ENCODE measurements around the gene CD53. TPM values are rescaled to one million over a fixed set of nuclear protein-coding genes. Genes with fewer than 3 reads are reported as not detected.

The CD53 gene
- polyA plus RNA-seq, 1 donor from 2014 or later = not detected

- no peak overlapping the region for H3K27ac ChIP-seq (ENCODE audit: low read length)
- H2AFZ ChIP-seq (ENCODE audit: low read depth, low read length) = no peak overlapping the region
- H3K36me3 ChIP-seq (ENCODE audit: insufficient read depth, low read length) = peaks cover 6% of the 10 kb centered on the region
- no peaks in the 10 kb centered on the region for H3K9me3 ChIP-seq (ENCODE audit: low read length)
- H3K79me2 ChIP-seq (replicated peaks; ENCODE audit: insufficient read depth, low read length) = no peaks in the 10 kb centered on the region
- no peaks in the 10 kb centered on the region for H3K9me2 ChIP-seq (ENCODE audit: insufficient read depth, low read length)
- H3F3A ChIP-seq (ENCODE audit: insufficient read depth, low read length, poor library complexity, severe bottlenecking) = no peaks in the 10 kb centered on the region
- TF ChIP-seq CTCF (IDR thresholded peaks at IDR 0.05; ENCODE audit: poor library complexity, severe bottlenecking) (no peak), MXI1 (conservative IDR thresholded peaks at IDR 0.05; ENCODE audit: poor library complexity, severe bottlenecking) (no peak), EZH2 (IDR thresholded peaks at IDR 0.05; ENCODE audit: borderline replicate concordance, insufficient read depth, low read length, poor library complexity, severe bottlenecking) (no peak), TAF1 (IDR thresholded peaks at IDR 0.05; ENCODE audit: low read depth) (no peak), EP300 (conservative IDR thresholded peaks at IDR 0.05; ENCODE audit: poor library complexity, severe bottlenecking) (no peak), RAD21 (conservative IDR thresholded peaks at IDR 0.05) (no peak), REST (IDR thresholded peaks at IDR 0.05; ENCODE audit: borderline replicate concordance) (no peak), POLR2AphosphoS5 (IDR thresholded peaks at IDR 0.05) (no peak), SMC3 (conservative IDR thresholded peaks at IDR 0.05; ENCODE audit: poor library complexity) (no peak)
- no peak overlapping the region for H3K9ac ChIP-seq (ENCODE audit: low read length)
- H4K20me1 ChIP-seq (ENCODE audit: insufficient read depth) = no peaks in the 10 kb centered on the region
- no peak overlapping the region for H3K4me3 ChIP-seq (ENCODE audit: low read length)
- no peak overlapping the region for H3K4me2 ChIP-seq (ENCODE audit: low read length)
- no peaks in the 10 kb centered on the region for H3K27me3 ChIP-seq (ENCODE audit: insufficient read depth, low read depth, low read length)
These were observed 75.3 kb downstream of the CD53 start for GRCh38 chr1:110948038-110948810.

Other genes with a start within 250 kb of the CD53 start
- 5.4 and 5.6 TPM in 2 replicates for gene KCNA3, start 198.2 kb upstream of the CD53 start, polyA plus RNA-seq
- gene LRIF1, start 90.8 kb downstream of the CD53 start, polyA plus RNA-seq = 22.1 and 26.8 TPM in 2 replicates

All from neural cell (in vitro differentiated cells).